C4-2B (cell line): ENCODE results near the gene DNAH17.

Experiments
- CTCF ChIP-seq: fragments of 450-650 bp; conservative IDR thresholded peaks from 2 replicates; pipeline ENCODE4 v1.5.1; 2017; ENCODE audit warnings: mild to moderate bottlenecking
- ZFX ChIP-seq: fragments of 450-650 bp; IDR thresholded peaks from 2 replicates; pipeline ENCODE4 v1.6.1; 2017

GRCh38 chr17:78591263-78591671 is 14.1 kb upstream of the DNAH17 start:
- no peak for TF ChIP-seq CTCF
- no peak for TF ChIP-seq ZFX
